Breast epithelium (tissue), 3 donors: ENCODE results near the gene GRIK5.

Source experiments
- POLR2A ChIP-seq: fragments of 450-650 bp; IDR thresholded peaks from one replicate; pipeline ENCODE4 v1.6.1; 2016; ENCODE audit warnings: antibody characterized with exemption, mild to moderate bottlenecking, moderate library complexity
- POLR2AphosphoS5 ChIP-seq, 3 donors: sonication (generic); formaldehyde crosslinking; IDR thresholded peaks; one replicate each; pipeline ENCODE4 v1.6.1; 2017; ENCODE audit warnings: antibody characterized with exemption in 3 of 3
- TF ChIP-seq, protein P1 (sequence below), 3 donors: fragments of 450-650 bp; IDR thresholded peaks; one replicate each; pipeline ENCODE4 v1.5.1; 2016 to 2017; ENCODE audit warnings: antibody characterized with exemption in 3 of 3, mild to moderate bottlenecking in 3 of 3, moderate library complexity in 3 of 3

DNA sequence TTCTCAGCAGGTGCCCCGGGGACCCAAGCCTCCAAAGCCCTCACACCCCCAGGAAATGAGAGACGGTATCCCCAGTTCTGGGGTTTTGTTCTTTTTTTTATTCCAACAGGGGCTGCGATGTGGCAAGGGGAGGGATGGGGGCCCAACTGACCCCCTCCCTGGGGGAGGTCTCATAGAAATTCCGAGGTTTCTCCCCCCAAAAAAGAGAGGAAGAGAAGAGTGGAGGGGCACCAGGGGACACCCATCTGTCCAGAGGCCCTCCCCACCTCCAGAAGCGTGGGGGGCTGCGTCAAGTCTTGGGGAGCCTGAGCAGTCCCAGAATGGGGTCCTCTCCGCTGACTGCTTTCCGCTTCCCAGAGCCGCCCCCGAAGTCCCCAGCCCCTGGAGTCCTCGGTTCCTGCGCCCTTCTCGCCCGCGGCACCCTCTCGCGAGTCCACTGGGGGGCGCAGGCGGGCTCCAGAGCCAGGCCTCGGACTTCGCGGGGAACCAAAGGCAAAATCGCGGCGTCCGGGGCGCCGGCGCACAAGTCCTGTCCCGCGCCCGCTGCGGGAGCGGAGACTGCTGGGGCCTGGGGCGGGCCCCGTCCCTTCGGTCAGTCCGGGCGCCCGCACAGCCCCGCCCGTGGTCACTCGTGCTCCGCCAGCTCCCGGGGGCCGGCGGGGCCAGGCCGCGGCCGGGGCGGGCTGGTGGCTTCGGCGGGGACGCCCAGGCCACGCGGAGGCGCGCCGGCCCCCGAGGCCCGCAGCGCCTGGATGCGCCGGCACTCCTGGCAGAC, 71.6 kb downstream of the GRIK5 start:
- TF ChIP-seq, protein P1, sequence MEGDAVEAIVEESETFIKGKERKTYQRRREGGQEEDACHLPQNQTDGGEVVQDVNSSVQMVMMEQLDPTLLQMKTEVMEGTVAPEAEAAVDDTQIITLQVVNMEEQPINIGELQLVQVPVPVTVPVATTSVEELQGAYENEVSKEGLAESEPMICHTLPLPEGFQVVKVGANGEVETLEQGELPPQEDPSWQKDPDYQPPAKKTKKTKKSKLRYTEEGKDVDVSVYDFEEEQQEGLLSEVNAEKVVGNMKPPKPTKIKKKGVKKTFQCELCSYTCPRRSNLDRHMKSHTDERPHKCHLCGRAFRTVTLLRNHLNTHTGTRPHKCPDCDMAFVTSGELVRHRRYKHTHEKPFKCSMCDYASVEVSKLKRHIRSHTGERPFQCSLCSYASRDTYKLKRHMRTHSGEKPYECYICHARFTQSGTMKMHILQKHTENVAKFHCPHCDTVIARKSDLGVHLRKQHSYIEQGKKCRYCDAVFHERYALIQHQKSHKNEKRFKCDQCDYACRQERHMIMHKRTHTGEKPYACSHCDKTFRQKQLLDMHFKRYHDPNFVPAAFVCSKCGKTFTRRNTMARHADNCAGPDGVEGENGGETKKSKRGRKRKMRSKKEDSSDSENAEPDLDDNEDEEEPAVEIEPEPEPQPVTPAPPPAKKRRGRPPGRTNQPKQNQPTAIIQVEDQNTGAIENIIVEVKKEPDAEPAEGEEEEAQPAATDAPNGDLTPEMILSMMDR (IDR thresholded peaks at IDR 0.05) = peak in 1 of 3 donors; percentile 23
- no peak for TF ChIP-seq POLR2AphosphoS5 (IDR thresholded peaks at IDR 0.05)
- no peak for TF ChIP-seq POLR2A
